Immature natural killer cell (primary cell): Measurements from ENCODE around the gene AUTS2. TPM values are rescaled to one million over a fixed set of nuclear protein-coding genes. Genes with fewer than 3 reads are reported as not detected.

Experiments used
- DNase-seq, 3 donors: peaks; one replicate each; pipeline ENCODE4 v3.0.0; 2022; ENCODE audit warnings: mixed read lengths in 1 of 3
- H3K27ac Mint-ChIP-seq, 6 donors: one replicate each; pipeline ENCODE4 v1.8.0; 2020; ENCODE audit warnings: mixed read lengths in 6 of 6, mild to moderate bottlenecking in 5 of 6, inconsistent platforms in 4 of 6, moderate library complexity in 3 of 6
- H3K27me3 Mint-ChIP-seq, 3 donors: one replicate each; pipeline ENCODE4 v1.8.0; 2020 to 2021; ENCODE audit warnings: low read depth in 3 of 3, mild to moderate bottlenecking in 3 of 3, mixed read lengths in 3 of 3, moderate library complexity in 3 of 3, inconsistent platforms in 1 of 3
- H3K36me3 Mint-ChIP-seq, 3 donors: one replicate each; pipeline ENCODE4 v1.8.0; 2020; ENCODE audit warnings: mixed read lengths in 3 of 3, inconsistent platforms in 2 of 3, mild to moderate bottlenecking in 2 of 3
- H3K4me1 Mint-ChIP-seq, 2 donors: one replicate each; pipeline ENCODE4 v1.8.0; 2020; ENCODE audit warnings: inconsistent platforms in 2 of 2, mild to moderate bottlenecking in 2 of 2, mixed read lengths in 2 of 2, moderate library complexity in 1 of 2
- H3K4me3 Mint-ChIP-seq, 5 donors: one replicate each; pipeline ENCODE4 v1.8.0; 2020; ENCODE audit warnings: mild to moderate bottlenecking in 5 of 5, mixed read lengths in 5 of 5, inconsistent platforms in 3 of 5, moderate library complexity in 3 of 5
- H3K9me3 Mint-ChIP-seq, 6 donors: one replicate each; pipeline ENCODE4 v1.8.0; 2020; ENCODE audit warnings: mild to moderate bottlenecking in 6 of 6, mixed read lengths in 6 of 6, inconsistent platforms in 4 of 6, moderate library complexity in 3 of 6
- polyA plus RNA-seq, 3 donors: library from polyadenylated mRNA; unstranded; fragments of 300-500 nt; fragmentation: Illumina TruSeq; gene quantifications; one replicate each; pipeline ENCODE4 v1.2.3, GENCODE V29; 2021

Gene AUTS2
- polyA plus RNA-seq, 3 donors from 2014 or later = 1.9 to 17.6 (median 8.0) TPM

DNA sequence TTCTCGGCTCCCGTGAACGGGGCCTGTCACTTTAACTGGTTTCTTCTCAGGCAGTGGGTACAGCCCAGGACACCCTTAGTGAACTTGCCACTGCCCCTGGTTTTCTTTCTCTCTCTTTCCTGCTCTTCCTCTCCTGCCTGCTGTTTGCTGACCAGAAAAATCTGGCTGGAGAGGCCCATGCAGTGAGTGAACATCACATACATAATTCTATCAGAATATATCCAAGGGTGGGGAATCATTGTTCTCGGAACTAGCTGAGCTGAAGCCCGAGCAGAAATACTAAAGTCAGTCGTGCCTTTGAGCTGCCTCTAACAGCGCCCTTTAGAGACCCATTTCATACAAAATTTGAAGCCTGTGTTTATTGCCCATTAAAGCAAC lies 1032.2 kb downstream of the AUTS2 start:
- peaks cover 0 to 3% (median 1%) of the 10 kb centered on the region in 3 donors for H3K27me3 Mint-ChIP-seq
- DNase-seq = no peak
- peaks cover 0 to 6% of the 10 kb centered on the region in 2 donors for H3K4me1 Mint-ChIP-seq
- H3K4me3 Mint-ChIP-seq = no peak overlapping the region
- H3K9me3 Mint-ChIP-seq = no peaks in the 10 kb centered on the region
- no peak overlapping the region for H3K27ac Mint-ChIP-seq
- peaks cover 0 to 4% (median 0%) of the 10 kb centered on the region in 3 donors for H3K36me3 Mint-ChIP-seq

DNA sequence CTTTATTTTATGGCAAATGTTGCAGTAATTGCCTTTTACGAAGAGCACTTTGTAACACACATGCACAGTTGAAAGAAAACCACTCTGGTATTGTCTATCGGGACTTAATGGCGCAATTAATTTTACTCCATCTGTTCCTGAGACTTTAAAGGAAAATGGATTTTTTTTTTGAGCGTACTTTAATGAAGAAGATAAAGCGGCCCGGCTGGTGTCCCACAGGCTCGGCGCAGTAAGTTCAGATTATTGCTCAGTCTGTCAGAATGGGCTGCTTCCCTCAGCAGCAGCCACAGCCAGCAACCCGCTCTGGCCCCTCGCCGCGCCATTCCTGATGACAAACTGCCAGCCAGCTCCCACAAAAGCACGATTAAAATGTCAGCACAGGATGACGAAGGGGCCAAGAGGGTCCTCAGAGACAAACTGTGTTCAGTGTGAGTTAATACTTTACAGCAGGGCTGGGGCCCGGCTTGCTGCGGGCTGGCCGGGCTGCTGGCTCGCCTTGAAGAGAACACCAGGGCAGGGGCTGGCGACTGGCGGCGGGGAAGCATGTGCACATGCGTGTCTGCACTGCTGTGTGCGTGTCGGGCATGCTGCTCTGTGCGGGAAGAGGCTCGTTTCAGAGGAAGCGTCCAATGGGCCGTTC lies 1032.7 kb downstream of the AUTS2 start:
- H3K27me3 Mint-ChIP-seq = peaks cover 0 to 2% (median 1%) of the 10 kb centered on the region in 3 donors
- no peaks in the 10 kb centered on the region for H3K9me3 Mint-ChIP-seq
- H3K27ac Mint-ChIP-seq = no peak overlapping the region
- peaks cover 0 to 4% (median 0%) of the 10 kb centered on the region in 3 donors for H3K36me3 Mint-ChIP-seq
- no peak for DNase-seq
- no peak overlapping the region for H3K4me3 Mint-ChIP-seq
- H3K4me1 Mint-ChIP-seq = peaks cover 4 to 9% of the 10 kb centered on the region in 2 donors

DNA sequence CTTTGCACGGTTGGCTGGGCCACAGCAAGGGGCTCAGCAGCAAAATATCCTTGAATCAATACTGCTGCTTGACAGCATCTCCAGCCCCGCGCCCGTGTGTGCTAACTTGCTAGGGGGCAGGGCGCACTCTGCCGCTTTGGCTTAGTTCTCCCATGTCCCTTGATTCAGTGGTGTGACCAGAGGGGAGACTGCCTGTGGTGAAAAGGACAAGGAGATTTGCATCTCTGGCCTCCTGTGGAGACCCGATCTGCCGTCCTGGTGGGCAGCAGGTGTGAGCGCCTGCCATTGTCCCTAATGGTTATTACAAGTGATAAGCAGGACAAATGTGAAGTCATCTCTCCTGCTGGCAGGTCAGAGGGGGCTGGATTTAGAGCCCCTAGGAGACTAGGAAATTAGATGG lies 1033.4 kb downstream of the AUTS2 start:
- Mint-ChIP-seq H3K27me3 (peaks cover 0 to 3% (median 2%) of the 10 kb centered on the region in 3 donors), H3K27ac (peak overlapping the region in 1 of 6 donors; percentile 2), H3K4me3 (no peak overlapping the region), H3K9me3 (no peaks in the 10 kb centered on the region), H3K4me1 (peaks cover 9 to 12% of the 10 kb centered on the region in 2 donors), H3K36me3 (peaks cover 0 to 4% (median 0%) of the 10 kb centered on the region in 3 donors)
- DNase-seq = no peak

DNA sequence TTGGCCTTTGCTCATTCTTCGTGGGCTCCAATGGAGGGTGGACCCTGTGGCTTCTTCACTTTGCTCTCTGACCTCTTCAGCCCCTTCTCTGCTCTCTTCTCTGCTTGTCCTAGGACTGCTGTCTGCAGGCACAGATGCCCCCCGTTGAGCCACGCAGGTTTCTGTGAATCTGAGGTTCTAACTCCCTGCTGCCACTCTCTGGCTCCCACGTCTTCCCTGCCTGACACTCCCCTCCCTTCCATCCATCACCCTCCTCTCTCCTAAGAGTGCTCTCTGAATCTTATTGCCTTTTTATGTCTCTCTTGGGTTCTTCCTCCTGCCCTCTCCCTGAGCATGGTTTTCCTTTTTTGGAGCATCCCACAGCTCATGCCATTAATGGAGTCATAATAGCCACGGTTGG lies 1034.1 kb downstream of the AUTS2 start:
- DNase-seq = no peak
- peaks cover 0 to 4% (median 0%) of the 10 kb centered on the region in 3 donors for H3K36me3 Mint-ChIP-seq
- H3K9me3 Mint-ChIP-seq = no peaks in the 10 kb centered on the region
- peak overlapping the region in 1 of 6 donors; percentile 21 for H3K27ac Mint-ChIP-seq
- H3K27me3 Mint-ChIP-seq = peaks cover 0 to 3% (median 2%) of the 10 kb centered on the region in 3 donors
- no peak overlapping the region for H3K4me3 Mint-ChIP-seq
- peaks cover 9 to 12% of the 10 kb centered on the region in 2 donors for H3K4me1 Mint-ChIP-seq

DNA sequence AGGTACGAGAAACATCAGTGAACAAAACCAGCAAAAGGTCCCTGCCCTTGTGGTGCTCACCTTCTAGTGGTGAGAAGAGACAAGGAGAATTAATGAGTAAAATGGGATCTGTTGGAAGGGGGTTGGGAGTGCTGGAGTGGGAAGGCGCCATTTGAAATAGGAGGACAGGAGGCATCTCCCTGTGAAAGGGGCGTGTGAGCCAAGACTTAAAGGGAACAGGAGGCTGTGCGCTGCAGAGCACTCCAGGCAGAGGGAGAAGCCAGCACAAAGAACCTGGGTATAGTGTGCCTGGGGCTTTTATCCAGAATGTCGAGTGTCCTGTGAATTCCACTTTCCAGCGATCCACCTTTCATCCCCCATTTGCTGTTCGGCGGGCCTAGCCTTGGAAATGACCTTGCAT lies 1035.8 kb downstream of the AUTS2 start:
- peak overlapping the region in 3 of 6 donors; percentile 46 to 57 (median 54) for H3K27ac Mint-ChIP-seq
- H3K4me1 Mint-ChIP-seq = peaks cover 9 to 12% of the 10 kb centered on the region in 2 donors

DNA sequence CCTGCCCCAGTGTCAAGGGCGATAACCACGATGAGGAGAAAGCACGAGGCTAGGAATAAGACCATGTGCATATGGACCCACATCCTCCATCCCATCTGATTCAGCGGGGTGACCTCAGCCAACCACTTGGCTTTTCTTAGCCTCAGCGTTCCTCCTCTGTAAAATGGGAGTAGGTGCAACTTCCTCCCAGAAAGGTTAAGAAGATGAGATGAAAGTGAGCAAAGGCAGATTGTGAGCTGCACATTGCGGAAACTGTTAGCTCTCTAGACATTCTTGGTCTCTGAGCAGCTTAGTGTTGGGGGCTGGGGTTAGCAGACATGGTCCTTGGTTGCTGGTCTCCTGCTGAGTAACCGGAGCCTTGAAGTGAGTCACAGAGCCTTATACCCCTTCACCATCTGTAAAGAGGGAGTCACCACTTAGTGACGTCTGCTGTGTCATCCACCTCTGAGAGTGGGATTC lies 1036.4 kb downstream of the AUTS2 start:
- H3K27me3 Mint-ChIP-seq = peaks cover 0 to 2% (median 1%) of the 10 kb centered on the region in 3 donors

More for the DNA sequence above, 1035.8 kb downstream of the AUTS2 start:
- peaks cover 0 to 2% (median 1%) of the 10 kb centered on the region in 3 donors for H3K27me3 Mint-ChIP-seq
- H3K9me3 Mint-ChIP-seq = no peaks in the 10 kb centered on the region
- DNase-seq = no peak
- H3K36me3 Mint-ChIP-seq = peaks cover 0 to 4% (median 0%) of the 10 kb centered on the region in 3 donors
- H3K4me3 Mint-ChIP-seq = no peak overlapping the region

DNA sequence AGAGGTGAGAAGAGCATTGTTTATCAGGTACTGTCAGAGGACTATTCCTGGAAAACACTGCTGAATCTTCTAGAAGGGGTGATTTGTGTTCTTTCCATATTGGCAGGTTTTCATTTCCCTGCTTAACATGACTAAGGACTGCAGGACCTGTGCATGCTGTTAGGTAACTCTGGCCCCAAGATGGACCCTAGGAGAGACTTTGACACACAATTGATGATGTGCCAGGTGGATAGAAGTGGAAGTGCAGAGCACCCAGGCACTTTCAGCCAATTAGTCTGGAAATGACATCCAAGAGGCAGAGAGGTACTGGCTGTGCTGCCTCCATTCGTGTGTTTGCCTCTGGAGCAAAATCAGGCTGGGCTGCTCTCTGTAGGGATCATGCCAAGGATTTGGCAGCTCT lies 1037.4 kb downstream of the AUTS2 start:
- Mint-ChIP-seq H3K27me3 (peaks cover 0 to 2% (median 1%) of the 10 kb centered on the region in 3 donors), H3K36me3 (no peaks in the 10 kb centered on the region), H3K9me3 (no peaks in the 10 kb centered on the region), H3K27ac (peak overlapping the region in 2 of 6 donors; percentile 72 to 74), H3K4me3 (no peak overlapping the region), H3K4me1 (peaks cover 9 to 12% of the 10 kb centered on the region in 2 donors)
- no peak for DNase-seq

More for the DNA sequence above, 1036.4 kb downstream of the AUTS2 start:
- Mint-ChIP-seq H3K4me1 (peaks cover 9 to 12% of the 10 kb centered on the region in 2 donors), H3K27ac (peak overlapping the region in 5 of 6 donors; percentile 3 to 76 (median 42)), H3K9me3 (no peaks in the 10 kb centered on the region), H3K4me3 (no peak overlapping the region), H3K36me3 (peaks cover 0 to 3% (median 0%) of the 10 kb centered on the region in 3 donors)
- DNase-seq = peak in 1 of 3 donors; percentile 28

DNA sequence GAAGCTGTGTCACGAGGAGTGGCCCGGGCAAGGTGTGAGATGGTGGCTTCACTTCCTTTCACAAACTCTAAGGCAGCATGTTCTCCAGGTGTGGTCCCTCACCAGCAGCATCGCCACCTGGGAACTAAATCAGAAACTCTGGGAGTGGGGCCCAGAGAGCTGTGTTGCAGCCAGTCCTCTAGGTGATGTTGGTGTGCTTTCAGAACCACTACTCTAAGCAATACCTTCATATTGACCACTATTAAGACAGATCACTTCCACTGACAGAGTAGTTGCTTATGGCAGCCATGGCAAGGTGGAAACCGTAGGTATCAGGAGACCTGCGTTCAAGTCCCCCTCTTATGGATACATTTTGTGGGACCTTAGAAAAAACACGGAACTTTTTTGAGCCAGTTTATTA lies 1037.9 kb downstream of the AUTS2 start:
- peak in 1 of 3 donors; percentile 27 for DNase-seq
- no peaks in the 10 kb centered on the region for H3K9me3 Mint-ChIP-seq
- peaks cover 0 to 2% (median 1%) of the 10 kb centered on the region in 3 donors for H3K27me3 Mint-ChIP-seq
- peaks cover 9 to 12% of the 10 kb centered on the region in 2 donors for H3K4me1 Mint-ChIP-seq
- H3K27ac Mint-ChIP-seq = peak overlapping the region in 3 of 6 donors; percentile 39 to 74 (median 72)
- no peak overlapping the region for H3K4me3 Mint-ChIP-seq
- no peaks in the 10 kb centered on the region for H3K36me3 Mint-ChIP-seq

DNA sequence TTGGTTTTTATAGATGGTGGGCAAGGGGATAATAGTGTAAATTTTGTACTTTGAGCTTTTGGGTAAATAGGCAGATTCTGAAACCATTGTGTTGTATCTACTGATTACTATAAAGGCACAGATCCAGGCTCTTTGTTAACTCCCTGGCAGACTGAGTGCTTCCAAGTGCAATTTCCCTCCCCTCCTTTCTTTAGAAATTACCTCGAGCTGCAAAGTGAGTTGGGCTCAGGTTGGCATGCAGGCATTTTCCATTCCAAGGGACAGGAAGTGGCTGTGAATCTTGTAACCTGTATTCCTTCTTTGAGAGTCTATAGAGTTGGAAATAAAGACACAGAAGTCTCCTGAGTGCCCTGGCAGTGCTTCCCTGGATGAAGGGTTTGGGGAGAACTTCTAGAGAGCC lies 1039.5 kb downstream of the AUTS2 start:
- peak overlapping the region in 3 of 6 donors; percentile 4 to 47 (median 16) for H3K27ac Mint-ChIP-seq
- H3K36me3 Mint-ChIP-seq = no peaks in the 10 kb centered on the region
- H3K4me3 Mint-ChIP-seq = no peak overlapping the region
- peaks cover 9 to 12% of the 10 kb centered on the region in 2 donors for H3K4me1 Mint-ChIP-seq
- H3K27me3 Mint-ChIP-seq = peaks cover 0 to 2% (median 1%) of the 10 kb centered on the region in 3 donors
- no peaks in the 10 kb centered on the region for H3K9me3 Mint-ChIP-seq
- no peak for DNase-seq

DNA sequence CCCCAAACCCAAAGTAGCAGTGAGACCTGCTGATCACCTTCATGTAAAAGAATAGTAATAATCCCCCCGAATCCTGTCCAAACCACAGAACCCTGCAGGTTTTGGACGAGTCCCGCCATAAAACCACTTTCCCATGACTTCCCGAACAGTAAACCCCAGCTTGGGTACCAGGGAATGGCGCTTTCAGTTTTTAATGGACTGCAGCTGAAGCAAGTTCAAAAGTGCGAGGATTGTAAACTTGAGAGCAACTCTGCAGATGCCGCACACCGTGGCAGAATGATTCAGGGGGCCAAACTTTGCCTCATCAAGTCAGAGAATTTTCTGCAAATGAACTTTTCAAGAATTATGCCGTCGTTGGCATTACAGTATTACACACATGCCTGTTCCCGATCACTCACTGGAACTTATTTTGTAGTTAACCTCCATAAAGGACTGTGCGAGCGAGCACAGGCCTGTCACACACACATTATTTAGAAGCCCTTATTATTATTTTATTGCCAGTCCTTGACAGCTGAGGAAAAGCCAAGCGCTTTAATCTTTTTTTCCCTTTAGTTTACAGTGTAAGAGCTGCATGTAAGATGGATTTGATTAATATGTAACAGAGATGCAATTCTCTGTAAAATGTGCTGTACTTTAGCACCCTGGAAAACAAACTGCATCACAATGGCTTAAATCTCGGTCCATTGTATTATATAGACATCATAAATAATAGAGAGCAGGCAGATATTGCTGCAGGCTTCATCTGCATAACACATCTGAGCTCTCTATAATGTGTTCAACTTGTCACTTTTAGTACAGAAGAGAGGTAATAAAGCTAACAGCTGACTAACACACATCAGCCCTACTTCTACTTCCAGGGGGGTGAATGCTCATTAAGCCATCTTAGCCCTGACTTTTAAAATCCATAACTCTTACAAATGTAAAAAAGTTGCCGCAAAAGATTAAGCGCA lies 1040.2 kb downstream of the AUTS2 start:
- Mint-ChIP-seq H3K4me3 (no peak overlapping the region), H3K27me3 (peaks cover 0 to 2% (median 1%) of the 10 kb centered on the region in 3 donors), H3K36me3 (no peaks in the 10 kb centered on the region), H3K9me3 (no peaks in the 10 kb centered on the region), H3K27ac (peak overlapping the region in 3 of 6 donors; percentile 16 to 58 (median 47)), H3K4me1 (peaks cover 9 to 12% of the 10 kb centered on the region in 2 donors)
- DNase-seq = no peak

DNA sequence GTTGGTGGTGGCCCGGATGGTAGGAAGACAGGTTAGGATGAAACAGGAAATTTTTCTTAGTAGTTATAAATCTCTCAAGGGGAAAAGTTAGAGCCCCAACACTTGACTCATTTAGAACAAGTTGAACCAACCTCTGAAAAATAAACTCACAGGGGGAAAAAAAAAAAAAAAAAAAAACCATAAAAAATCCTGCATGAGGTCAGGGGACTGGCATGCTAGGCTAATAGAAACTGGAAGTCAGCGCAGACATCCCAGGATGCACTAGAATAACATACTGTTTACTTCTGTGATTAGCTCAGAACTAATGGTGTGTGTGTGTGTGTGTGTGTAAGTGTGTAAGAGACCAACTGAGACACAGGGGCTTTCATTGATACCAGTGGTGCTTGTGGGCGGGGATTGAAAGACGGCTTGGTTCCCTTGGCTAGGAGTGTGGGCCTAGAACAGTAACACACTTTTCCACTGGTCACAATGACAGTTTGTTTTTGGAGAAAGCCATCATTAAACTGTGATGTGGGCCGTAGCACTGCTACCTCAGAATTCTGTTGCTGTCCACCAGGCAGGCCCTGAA lies 1042.1 kb downstream of the AUTS2 start:
- H3K4me3 Mint-ChIP-seq = no peak overlapping the region
- H3K27ac Mint-ChIP-seq = peak overlapping the region in 3 of 6 donors; percentile 44 to 82 (median 65)
- H3K36me3 Mint-ChIP-seq = no peaks in the 10 kb centered on the region
- no peak for DNase-seq
- no peaks in the 10 kb centered on the region for H3K9me3 Mint-ChIP-seq
- H3K27me3 Mint-ChIP-seq = peaks cover 0 to 2% (median 1%) of the 10 kb centered on the region in 3 donors
- H3K4me1 Mint-ChIP-seq = peaks cover 10% of the 10 kb centered on the region in 2 donors

DNA sequence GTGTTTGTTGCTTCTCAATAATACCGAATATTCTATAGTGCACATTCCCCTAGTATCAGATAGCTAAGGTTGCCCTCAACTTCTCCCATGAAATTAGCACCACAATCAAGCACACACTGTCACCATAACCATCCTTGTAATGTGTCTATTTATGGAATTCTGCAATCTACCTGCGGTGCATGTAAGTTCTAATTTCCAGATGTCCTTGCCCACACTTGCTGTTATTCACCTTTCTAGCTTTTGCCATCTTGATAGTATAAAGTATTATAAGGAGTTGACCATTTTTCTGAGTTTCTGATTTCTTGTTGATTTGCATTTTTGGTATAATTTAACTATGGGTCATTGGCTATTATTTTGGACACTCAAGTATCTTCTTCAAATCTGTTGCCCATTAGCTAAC lies 1043.6 kb downstream of the AUTS2 start:
- no peak for DNase-seq
- peaks cover 0 to 7% (median 0%) of the 10 kb centered on the region in 3 donors for H3K36me3 Mint-ChIP-seq
- no peak overlapping the region for H3K4me3 Mint-ChIP-seq
- peaks cover 15 to 18% of the 10 kb centered on the region in 2 donors for H3K4me1 Mint-ChIP-seq
- peaks cover 0 to 8% (median 5%) of the 10 kb centered on the region in 3 donors for H3K27me3 Mint-ChIP-seq
- no peaks in the 10 kb centered on the region for H3K9me3 Mint-ChIP-seq
- peak overlapping the region in 2 of 6 donors; percentile 33 to 57 for H3K27ac Mint-ChIP-seq

DNA sequence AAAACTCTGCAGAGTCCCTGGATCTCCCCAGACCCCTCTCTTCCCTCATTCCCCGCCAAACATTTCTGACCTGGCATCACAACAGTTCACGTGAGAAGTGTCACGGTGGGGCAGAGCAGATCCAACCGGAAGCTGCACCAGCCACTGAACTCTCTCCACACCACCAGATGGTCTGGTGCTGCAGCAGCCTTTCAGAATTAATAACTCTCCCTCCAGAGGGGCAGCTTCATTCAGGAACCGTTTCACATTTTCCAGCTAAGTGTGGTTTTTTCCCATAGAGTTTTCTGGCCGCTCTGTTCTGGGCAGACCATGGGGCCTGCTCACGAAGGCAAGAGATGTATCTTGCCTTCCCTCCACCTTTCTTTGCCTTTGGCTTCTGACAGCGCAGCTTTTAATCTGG lies 1047.0 kb downstream of the AUTS2 start:
- DNase-seq = no peak
- peaks cover 14 to 20% (median 16%) of the 10 kb centered on the region in 3 donors for H3K27me3 Mint-ChIP-seq
- H3K9me3 Mint-ChIP-seq = no peaks in the 10 kb centered on the region
- H3K4me3 Mint-ChIP-seq = peak overlapping the region in 2 of 5 donors; percentile 42 to 70
- H3K27ac Mint-ChIP-seq = peak overlapping the region in 5 of 6 donors; percentile 75 to 95 (median 91)
- H3K4me1 Mint-ChIP-seq = peaks cover 46 to 50% of the 10 kb centered on the region in 2 donors
- peaks cover 0 to 7% (median 0%) of the 10 kb centered on the region in 3 donors for H3K36me3 Mint-ChIP-seq
